ENCODE measurements around the gene STK16. TPM values are rescaled to one million over a fixed set of nuclear protein-coding genes. Genes with fewer than 3 reads are reported as not detected.

Gene STK16
- total and polyA plus RNA-seq, 2 of the 4 experiments (the other 2 are of a cell fraction) = 44.4 to 50.1 TPM

DNA sequence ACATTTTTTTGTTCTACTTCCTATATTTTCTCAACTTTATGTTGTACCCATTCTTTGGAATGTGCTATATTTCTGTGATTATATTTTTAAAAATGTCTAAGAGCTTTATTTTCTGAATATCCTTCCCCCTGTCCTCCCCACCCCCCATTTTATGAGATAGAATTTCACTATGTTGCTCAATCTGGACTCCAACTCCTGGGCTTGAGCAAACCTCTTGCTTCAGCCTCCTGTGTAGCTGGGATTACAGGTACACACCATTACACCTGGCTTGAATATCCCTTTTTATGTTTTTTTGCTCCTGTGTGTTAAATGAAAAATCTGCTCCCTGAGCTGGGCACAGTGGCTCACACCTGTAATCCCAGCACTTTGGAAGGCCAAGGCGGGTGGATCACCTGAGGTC lies 47.9 kb upstream of the STK16 start:
- Histone ChIP-seq H3K23ac (ENCODE audit: low read depth, low read length) (no peak overlapping the region), H2BK120ac (ENCODE audit: low read depth, low read length) (no peak overlapping the region), H3K9ac (ENCODE audit: low read depth, low read length) (no peak overlapping the region), H2BK5ac (ENCODE audit: low read depth, low read length, poor library complexity, severe bottlenecking) (no peak overlapping the region), H3K4me3 (ENCODE audit: insufficient read depth, low read depth, low read length) (no peak overlapping the region), H3K14ac (replicated peaks; ENCODE audit: low read depth, low read length) (no peak overlapping the region), H3K18ac (ENCODE audit: low read depth, low read length) (no peak overlapping the region), H4K20me1 (ENCODE audit: insufficient read depth, low read length) (no peaks in the 10 kb centered on the region), H3K9me1 (ENCODE audit: insufficient read depth, low read length) (no peaks in the 10 kb centered on the region), H3K4me1 (ENCODE audit: control insufficient read depth, insufficient read depth, low read length) (no peaks in the 10 kb centered on the region), H3K27ac (ENCODE audit: insufficient read depth, low read length) (no peak overlapping the region), H3K79me1 (ENCODE audit: low read depth in 1 of 2, low read length in 2 of 2) (no peaks in the 10 kb centered on the region), H4K91ac (ENCODE audit: insufficient read depth, low read depth, low read length) (no peak overlapping the region), H4K5ac (ENCODE audit: low read depth, low read length) (no peak overlapping the region), H2AFZ (replicated peaks; ENCODE audit: low read length, poor library complexity) (no peak overlapping the region), H2BK20ac (ENCODE audit: low read depth, low read length) (no peak overlapping the region), H3K4me2 (ENCODE audit: low read depth, low read length) (no peak overlapping the region), H3K4ac (ENCODE audit: low read depth, low read length) (no peak overlapping the region), H3K27me3 (ENCODE audit: control insufficient read depth, insufficient read depth, low read length) (peaks cover 12% of the 10 kb centered on the region), H3K36me3 (ENCODE audit: control insufficient read depth, insufficient read depth, low read length) (no peaks in the 10 kb centered on the region), H2BK15ac (ENCODE audit: low read depth, low read length) (no peak overlapping the region), H3K56ac (ENCODE audit: extremely low read depth, insufficient read depth, low read length) (no peak overlapping the region), H2AK9ac (replicated peaks; ENCODE audit: low read depth, low read length, poor library complexity) (no peak overlapping the region), H4K8ac (ENCODE audit: low read depth in 2 of 2, low read length in 2 of 2) (no peak overlapping the region), H3K9me3 (ENCODE audit: control insufficient read depth, insufficient read depth, low read length) (no peaks in the 10 kb centered on the region), H2AK5ac (ENCODE audit: low read depth, low read length) (no peak overlapping the region)
- dilution Hi-C loops (cut with HindIII; ENCODE audit: low sequenced_read_pairs, unreplicated experiment) = no loop called here
- ChIA-PET CTCF (no interaction called here), POLR2A (ENCODE audit: unreplicated experiment) (no interaction called here)
- intact Hi-C loops (cut with micrococcal nuclease) = no loop called here
- DNase-seq = no peak
- TF ChIP-seq MAZ (IDR thresholded peaks at IDR 0.05; ENCODE audit: borderline replicate concordance, low read depth, low read length) (no peak), CEBPB (IDR thresholded peaks at IDR 0.05; ENCODE audit: low read depth, low read length) (no peak), ELK1 (IDR thresholded peaks at IDR 0.05; ENCODE audit: borderline replicate concordance, low read depth, low read length) (no peak), CHD1 (IDR thresholded peaks at IDR 0.05; ENCODE audit: low read depth, low read length) (no peak), MAFK (IDR thresholded peaks at IDR 0.05; ENCODE audit: low read depth, low read length) (no peak), RFX5 (IDR thresholded peaks at IDR 0.05; ENCODE audit: low read depth, low read length) (no peak), FOS (IDR thresholded peaks at IDR 0.05; ENCODE audit: low read depth, low read length) (no peak), RCOR1 (IDR thresholded peaks at IDR 0.05; ENCODE audit: insufficient replicate concordance, low read length) (no peak), MXI1 (IDR thresholded peaks at IDR 0.05; ENCODE audit: borderline replicate concordance, low read depth, low read length) (no peak), SMC3 (IDR thresholded peaks at IDR 0.05; ENCODE audit: low read depth, low read length) (no peak), POLR2A (IDR thresholded peaks at IDR 0.05; ENCODE audit: low read depth, low read length) (no peak), BHLHE40 (IDR thresholded peaks at IDR 0.05; ENCODE audit: low read depth, low read length) (no peak), RAD21 (IDR thresholded peaks at IDR 0.05; ENCODE audit: low read length) (no peak), NFE2L2 (IDR thresholded peaks at IDR 0.05; ENCODE audit: low read depth, low read length) (no peak)
- TF ChIP-seq, protein P1, sequence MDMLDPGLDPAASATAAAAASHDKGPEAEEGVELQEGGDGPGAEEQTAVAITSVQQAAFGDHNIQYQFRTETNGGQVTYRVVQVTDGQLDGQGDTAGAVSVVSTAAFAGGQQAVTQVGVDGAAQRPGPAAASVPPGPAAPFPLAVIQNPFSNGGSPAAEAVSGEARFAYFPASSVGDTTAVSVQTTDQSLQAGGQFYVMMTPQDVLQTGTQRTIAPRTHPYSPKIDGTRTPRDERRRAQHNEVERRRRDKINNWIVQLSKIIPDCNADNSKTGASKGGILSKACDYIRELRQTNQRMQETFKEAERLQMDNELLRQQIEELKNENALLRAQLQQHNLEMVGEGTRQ (IDR thresholded peaks at IDR 0.05; ENCODE audit: low read depth, low read length) = no peak
- TF ChIP-seq, protein P2, sequence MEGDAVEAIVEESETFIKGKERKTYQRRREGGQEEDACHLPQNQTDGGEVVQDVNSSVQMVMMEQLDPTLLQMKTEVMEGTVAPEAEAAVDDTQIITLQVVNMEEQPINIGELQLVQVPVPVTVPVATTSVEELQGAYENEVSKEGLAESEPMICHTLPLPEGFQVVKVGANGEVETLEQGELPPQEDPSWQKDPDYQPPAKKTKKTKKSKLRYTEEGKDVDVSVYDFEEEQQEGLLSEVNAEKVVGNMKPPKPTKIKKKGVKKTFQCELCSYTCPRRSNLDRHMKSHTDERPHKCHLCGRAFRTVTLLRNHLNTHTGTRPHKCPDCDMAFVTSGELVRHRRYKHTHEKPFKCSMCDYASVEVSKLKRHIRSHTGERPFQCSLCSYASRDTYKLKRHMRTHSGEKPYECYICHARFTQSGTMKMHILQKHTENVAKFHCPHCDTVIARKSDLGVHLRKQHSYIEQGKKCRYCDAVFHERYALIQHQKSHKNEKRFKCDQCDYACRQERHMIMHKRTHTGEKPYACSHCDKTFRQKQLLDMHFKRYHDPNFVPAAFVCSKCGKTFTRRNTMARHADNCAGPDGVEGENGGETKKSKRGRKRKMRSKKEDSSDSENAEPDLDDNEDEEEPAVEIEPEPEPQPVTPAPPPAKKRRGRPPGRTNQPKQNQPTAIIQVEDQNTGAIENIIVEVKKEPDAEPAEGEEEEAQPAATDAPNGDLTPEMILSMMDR (conservative IDR thresholded peaks at IDR 0.05; ENCODE audit: low read depth, low read length) = no peak
- ATAC-seq (ENCODE audit: low read depth) = no peak
- in situ Hi-C loops (cut with MboI; ENCODE audit: low sequenced_read_pairs) = no loop called here
- no CpG with 5 or more reads among the region's 1 CpG for WGBS, 2 experiments (ENCODE audit: extremely low coverage in 2 of 2, insufficient read length in 1 of 2)
- no TSS peak for BruUV-seq (replicated peaks)

Data from IMR-90 (cell line).